NK-92 (cell line): Measurements from ENCODE around the gene ENOX1.
"Not testable (repeated sequence)": the region's sequence is repeated elsewhere in the genome, so short reads cannot be mapped to it uniquely, and the experiment has no call there.

Source experiments
- DNase-seq: peaks from one replicate; lab custom pipeline; 2025; ENCODE audit not compliant: unreplicated experiment; lab: John Stamatoyannopoulos, UW

ENOX1 gene

DNA sequence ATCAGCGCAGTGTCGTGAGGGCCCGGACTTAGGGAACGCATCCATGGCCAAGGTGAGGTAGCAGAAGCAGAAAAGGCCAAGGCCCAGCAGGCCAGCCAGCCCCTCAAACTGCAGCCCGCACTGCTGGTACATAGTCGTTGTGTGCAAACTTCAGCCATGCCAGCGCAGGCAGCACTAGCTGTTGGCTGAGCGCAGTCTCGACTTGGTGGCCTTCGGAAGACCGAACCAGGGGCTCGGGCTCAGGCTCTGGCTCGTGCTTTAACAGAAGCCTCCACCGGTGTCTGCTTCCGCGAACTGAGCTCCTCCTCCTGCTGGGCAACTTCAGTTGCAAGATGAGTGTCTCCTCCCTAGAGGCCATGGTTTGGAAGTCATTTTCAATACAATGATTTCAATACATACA lies 605.9 kb downstream of the ENOX1 start:
- DNase-seq: no peak

GRCh38 chr13:43180036-43180660 lies 606.6 kb downstream of the ENOX1 start:
- no peak for DNase-seq

- DNase-seq: no peak
Measured at GRCh38 chr13:43171489-43171888, 615.3 kb downstream of the ENOX1 start.

DNA sequence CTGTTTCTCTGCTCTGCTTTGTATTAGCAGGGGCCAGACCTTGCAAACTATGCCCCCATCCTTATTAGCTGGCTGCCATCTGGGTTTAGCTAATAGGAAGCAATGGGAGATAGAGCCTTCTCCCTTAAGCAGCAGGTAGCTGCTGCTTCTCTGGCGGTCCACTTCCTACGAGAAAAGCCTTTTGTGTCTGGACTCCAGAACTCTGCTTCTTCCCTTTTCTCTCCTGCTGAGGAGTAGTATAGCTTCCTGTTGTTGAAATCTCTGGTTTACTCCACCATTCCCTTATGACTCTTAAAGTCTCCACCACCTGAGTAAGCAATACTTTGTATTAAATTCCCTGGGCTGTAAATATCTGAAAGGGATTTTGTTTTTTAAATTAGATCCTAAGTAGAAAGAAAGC lies 616.3 kb downstream of the ENOX1 start:
- no peak for DNase-seq

- not testable (repeated sequence) for DNase-seq
Measured at GRCh38 chr13:43168434-43168833, 618.3 kb downstream of the ENOX1 start.

DNA sequence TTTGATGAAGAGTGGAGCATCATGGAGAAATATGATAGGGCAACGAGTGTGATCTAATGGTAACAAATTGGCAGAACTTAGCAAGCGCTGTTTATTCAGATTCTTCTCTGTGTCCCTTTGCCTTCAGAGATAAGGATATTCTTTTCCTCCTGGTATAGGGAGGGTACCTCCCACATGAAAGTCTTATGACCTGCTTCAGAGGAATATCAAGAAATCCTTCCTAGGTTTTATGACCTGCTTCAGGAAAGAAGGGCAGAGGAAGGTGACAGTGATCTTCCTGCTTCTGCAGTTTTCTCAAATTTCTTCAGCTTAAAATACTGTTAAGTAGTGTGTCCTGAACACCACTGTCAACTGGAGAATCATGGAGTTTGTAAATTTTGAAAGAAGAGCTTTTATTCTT lies 619.0 kb downstream of the ENOX1 start:
- no peak for DNase-seq

DNA sequence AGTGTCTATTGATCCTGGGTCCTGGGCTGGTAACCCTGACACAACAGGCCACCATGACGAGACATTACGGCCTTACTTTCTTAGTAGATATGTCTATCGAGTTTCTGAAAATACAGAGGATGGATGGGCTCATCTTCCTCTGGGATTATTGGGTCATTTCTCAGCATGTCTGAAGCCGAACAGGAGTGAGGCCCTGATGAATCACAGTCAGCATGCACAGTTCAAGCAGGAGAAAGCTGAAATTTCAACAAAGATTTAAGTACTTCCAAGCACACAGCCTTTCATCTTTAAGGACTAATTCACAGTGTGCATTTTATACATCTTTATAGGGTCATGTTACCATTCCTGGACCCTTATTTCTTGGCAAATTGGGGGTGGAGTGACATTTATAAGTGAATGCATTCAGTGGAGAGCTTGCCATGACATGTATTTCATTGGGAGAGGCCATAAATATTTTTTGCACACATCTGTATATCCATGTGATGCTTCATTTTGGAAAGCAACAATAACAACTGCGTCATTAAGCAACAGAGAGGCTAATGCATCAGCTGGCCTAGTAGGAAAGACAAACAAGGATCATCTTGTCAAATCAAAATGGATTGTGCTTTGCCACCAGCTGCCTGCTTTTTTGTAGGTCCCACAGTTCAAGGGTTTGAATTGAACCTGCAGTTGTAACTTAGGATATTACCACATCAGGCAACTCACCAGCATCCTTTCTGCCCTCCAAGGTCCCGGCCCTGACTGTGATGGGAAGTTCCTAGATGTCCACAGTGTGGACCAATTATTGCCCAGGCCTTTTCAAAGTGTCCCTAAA lies 619.9 kb downstream of the ENOX1 start:
- no peak for DNase-seq
